IMR-90 (cell line): Measurements from ENCODE around the gene PTPRK.

ENCODE experiments used
- BHLHE40 ChIP-seq: fragments of 150-350 bp; IDR thresholded peaks from 2 replicates; pipeline ENCODE4 v1.6.1; 2016; ENCODE audit warnings: mild to moderate bottlenecking, low read depth, low read length
- CEBPB ChIP-seq: IDR thresholded peaks from 2 replicates; pipeline ENCODE4 v1.6.1; 2012; ENCODE audit warnings: low read depth, low read length, improper control_type of control experiment
- CHD1 ChIP-seq: IDR thresholded peaks from 2 replicates; pipeline ENCODE4 v1.6.1; 2012; ENCODE audit warnings: low read depth, low read length, improper control_type of control experiment
- ELK1 ChIP-seq: fragments of 150-350 bp; IDR thresholded peaks from 2 replicates; pipeline ENCODE4 v1.6.1; 2016; ENCODE audit warnings: low read depth, mild to moderate bottlenecking, low read length, moderate library complexity, borderline replicate concordance
- FOS ChIP-seq: fragments of 150-350 bp; IDR thresholded peaks from 2 replicates; pipeline ENCODE4 v1.6.1; 2016; ENCODE audit warnings: low read depth, low read length
- POLR2A ChIP-seq: IDR thresholded peaks from 2 replicates; pipeline ENCODE4 v1.6.1; 2012; ENCODE audit warnings: mild to moderate bottlenecking, low read depth, low read length
- RAD21 ChIP-seq: IDR thresholded peaks from 2 replicates; pipeline ENCODE4 v1.6.1; 2012; ENCODE audit warnings: low read length, improper control_type of control experiment
- RFX5 ChIP-seq: IDR thresholded peaks from 2 replicates; pipeline ENCODE4 v1.8.0; 2012; ENCODE audit warnings: low read depth, mild to moderate bottlenecking, low read length, moderate library complexity
- SMC3 ChIP-seq: fragments of 150-350 bp; IDR thresholded peaks from 2 replicates; pipeline ENCODE4 v1.6.1; 2016; ENCODE audit warnings: low read depth, mild to moderate bottlenecking, antibody characterized with exemption, low read length, moderate library complexity
- TF ChIP-seq, protein P1 (sequence below): conservative IDR thresholded peaks from 2 replicates; pipeline ENCODE4 v1.5.1; 2012; ENCODE audit warnings: mild to moderate bottlenecking, low read depth, low read length, improper control_type of control experiment

- TF ChIP-seq CEBPB (no peak), POLR2A (no peak), CHD1 (no peak), FOS (no peak), RAD21 (no peak), SMC3 (no peak), RFX5 (no peak), BHLHE40 (no peak), ELK1 (no peak)
- TF ChIP-seq, protein P1, sequence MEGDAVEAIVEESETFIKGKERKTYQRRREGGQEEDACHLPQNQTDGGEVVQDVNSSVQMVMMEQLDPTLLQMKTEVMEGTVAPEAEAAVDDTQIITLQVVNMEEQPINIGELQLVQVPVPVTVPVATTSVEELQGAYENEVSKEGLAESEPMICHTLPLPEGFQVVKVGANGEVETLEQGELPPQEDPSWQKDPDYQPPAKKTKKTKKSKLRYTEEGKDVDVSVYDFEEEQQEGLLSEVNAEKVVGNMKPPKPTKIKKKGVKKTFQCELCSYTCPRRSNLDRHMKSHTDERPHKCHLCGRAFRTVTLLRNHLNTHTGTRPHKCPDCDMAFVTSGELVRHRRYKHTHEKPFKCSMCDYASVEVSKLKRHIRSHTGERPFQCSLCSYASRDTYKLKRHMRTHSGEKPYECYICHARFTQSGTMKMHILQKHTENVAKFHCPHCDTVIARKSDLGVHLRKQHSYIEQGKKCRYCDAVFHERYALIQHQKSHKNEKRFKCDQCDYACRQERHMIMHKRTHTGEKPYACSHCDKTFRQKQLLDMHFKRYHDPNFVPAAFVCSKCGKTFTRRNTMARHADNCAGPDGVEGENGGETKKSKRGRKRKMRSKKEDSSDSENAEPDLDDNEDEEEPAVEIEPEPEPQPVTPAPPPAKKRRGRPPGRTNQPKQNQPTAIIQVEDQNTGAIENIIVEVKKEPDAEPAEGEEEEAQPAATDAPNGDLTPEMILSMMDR: no peak
Measured at GRCh38 chr6:128513878-128514277, 6.5 kb downstream of the PTPRK start.
